IMR-90 (cell line): ENCODE results near the gene DMD. TPM values are rescaled to one million over a fixed set of nuclear protein-coding genes. Genes with fewer than 3 reads are reported as not detected.

Source experiments
- ATAC-seq: fragments of 200-7000 bp; cut with Tn5 transposase; 2 replicates; pipeline ENCODE4 v1.9.1; 2020; ENCODE audit warnings: low read depth, mild to moderate bottlenecking, moderate library complexity
- BruUV-seq: library from RNA; stranded (reverse); fragments of 400-500 nt; replicated peaks from 2 replicates; lab custom pipeline; 2021; lab: Mats Ljungman, UMichigan
- CTCF ChIA-PET: fragments of 300-600 bp; formaldehyde crosslinking; extraction: SDS; loops from one replicate; lab custom pipeline; 2021; ENCODE audit warnings: antibody characterized with exemption; lab: Yijun Ruan, JAX
- POLR2A ChIA-PET: fragments of 300-600 bp; sonication (Branson Sonifier 250); formaldehyde crosslinking; loops from one replicate; lab custom pipeline; 2022; ENCODE audit warnings: antibody characterized with exemption; ENCODE audit not compliant: unreplicated experiment; lab: Charles Lee
- DNase-seq: peaks from one replicate; pipeline ENCODE4 v3.0.0; 2013
- H2AFZ ChIP-seq: replicated peaks from 2 replicates; pipeline ENCODE3; 2013; ENCODE audit warnings: low read length, mild to moderate bottlenecking; ENCODE audit not compliant: poor library complexity
- H2AK5ac ChIP-seq: 2 replicates; pipeline ENCODE4 v1.6.1; 2013; ENCODE audit warnings: low read depth, low read length, inconsistent platforms
- H2AK9ac ChIP-seq: replicated peaks from 2 replicates; pipeline ENCODE3; 2013; ENCODE audit warnings: mild to moderate bottlenecking, low read depth, low read length, moderate library complexity; ENCODE audit not compliant: poor library complexity
- H2BK120ac ChIP-seq: 2 replicates; pipeline ENCODE4 v1.6.1; 2013; ENCODE audit warnings: low read depth, low read length, inconsistent platforms
- H2BK15ac ChIP-seq: 3 replicates; pipeline ENCODE4 v1.6.1; 2013; ENCODE audit warnings: low read depth, low read length, inconsistent platforms
- H2BK20ac ChIP-seq: 2 replicates; pipeline ENCODE4 v1.6.1; 2013; ENCODE audit warnings: low read depth, mild to moderate bottlenecking, inconsistent platforms, low read length, moderate library complexity
- H2BK5ac ChIP-seq: 2 replicates; pipeline ENCODE4 v1.6.1; 2013; ENCODE audit warnings: mild to moderate bottlenecking, low read depth, low read length, inconsistent platforms; ENCODE audit not compliant: poor library complexity, severe bottlenecking
- H3K14ac ChIP-seq: replicated peaks from 2 replicates; pipeline ENCODE4 v1.6.1; 2013; ENCODE audit warnings: low read depth, low read length, inconsistent platforms
- H3K18ac ChIP-seq: 2 replicates; pipeline ENCODE4 v1.6.1; 2013; ENCODE audit warnings: low read depth, low read length, control low read depth
- H3K23ac ChIP-seq: 2 replicates; pipeline ENCODE4 v1.6.1; 2013; ENCODE audit warnings: low read depth, low read length, inconsistent platforms
- H3K27ac ChIP-seq: 2 replicates; pipeline ENCODE4 v1.5.1; 2013; ENCODE audit warnings: mild to moderate bottlenecking, control low read depth, low read length; ENCODE audit not compliant: insufficient read depth
- H3K27me3 ChIP-seq: 2 replicates; pipeline ENCODE4 v1.6.1; 2013; ENCODE audit warnings: low read length; ENCODE audit not compliant: control insufficient read depth, insufficient read depth
- H3K36me3 ChIP-seq: 2 replicates; pipeline ENCODE4 v1.6.1; 2013; ENCODE audit warnings: low read length, mixed read lengths; ENCODE audit not compliant: control insufficient read depth, insufficient read depth
- H3K4ac ChIP-seq: 2 replicates; pipeline ENCODE4 v1.6.1; 2013; ENCODE audit warnings: low read depth, low read length, inconsistent platforms
- H3K4me1 ChIP-seq: 2 replicates; pipeline ENCODE4 v1.6.1; 2013; ENCODE audit warnings: low read length, mixed read lengths; ENCODE audit not compliant: control insufficient read depth, insufficient read depth
- H3K4me2 ChIP-seq: 2 replicates; pipeline ENCODE4 v1.6.1; 2013; ENCODE audit warnings: low read depth, mild to moderate bottlenecking, control low read depth, low read length, moderate library complexity
- H3K4me3 ChIP-seq: 2 replicates; pipeline ENCODE4 v1.5.1; 2013; ENCODE audit warnings: low read depth, mild to moderate bottlenecking, control low read depth, low read length, moderate library complexity; ENCODE audit not compliant: insufficient read depth
- H3K56ac ChIP-seq: 2 replicates; pipeline ENCODE4 v1.6.1; 2013; ENCODE audit warnings: low read length, inconsistent platforms; ENCODE audit not compliant: insufficient read depth; ENCODE audit errors: extremely low read depth
- H3K79me1 ChIP-seq, 2 experiments: 2 replicates each; pipeline ENCODE4 v1.6.1; 2013; ENCODE audit warnings: low read length in 2 of 2, inconsistent platforms in 1 of 2, low read depth in 1 of 2
- H3K9ac ChIP-seq: 2 replicates; pipeline ENCODE4 v1.6.1; 2013; ENCODE audit warnings: low read depth, low read length, control low read depth
- H3K9me1 ChIP-seq: 2 replicates; pipeline ENCODE4 v1.6.1; 2013; ENCODE audit warnings: low read length, inconsistent platforms; ENCODE audit not compliant: insufficient read depth
- H3K9me3 ChIP-seq: 2 replicates; pipeline ENCODE4 v1.6.1; 2013; ENCODE audit warnings: low read length; ENCODE audit not compliant: control insufficient read depth, insufficient read depth
- H4K20me1 ChIP-seq: 2 replicates; pipeline ENCODE4 v1.6.1; 2013; ENCODE audit warnings: low read length, inconsistent platforms; ENCODE audit not compliant: insufficient read depth
- H4K5ac ChIP-seq: 2 replicates; pipeline ENCODE4 v1.6.1; 2013; ENCODE audit warnings: mild to moderate bottlenecking, low read depth, low read length, control low read depth
- H4K8ac ChIP-seq, 2 experiments: 2 replicates each; pipeline ENCODE4 v1.6.1; 2013; ENCODE audit warnings: low read depth in 2 of 2, low read length in 2 of 2, control low read depth in 1 of 2, inconsistent platforms in 1 of 2
- H4K91ac ChIP-seq: 2 replicates; pipeline ENCODE4 v1.6.1; 2013; ENCODE audit warnings: low read depth, low read length, inconsistent platforms; ENCODE audit not compliant: insufficient read depth
- BHLHE40 ChIP-seq: fragments of 150-350 bp; IDR thresholded peaks from 2 replicates; pipeline ENCODE4 v1.6.1; 2016; ENCODE audit warnings: mild to moderate bottlenecking, low read depth, low read length
- CEBPB ChIP-seq: IDR thresholded peaks from 2 replicates; pipeline ENCODE4 v1.6.1; 2012; ENCODE audit warnings: low read depth, low read length, improper control_type of control experiment
- CHD1 ChIP-seq: IDR thresholded peaks from 2 replicates; pipeline ENCODE4 v1.6.1; 2012; ENCODE audit warnings: low read depth, low read length, improper control_type of control experiment
- FOS ChIP-seq: fragments of 150-350 bp; IDR thresholded peaks from 2 replicates; pipeline ENCODE4 v1.6.1; 2016; ENCODE audit warnings: low read depth, low read length
- MAFK ChIP-seq: IDR thresholded peaks from 2 replicates; pipeline ENCODE4 v1.6.1; 2012; ENCODE audit warnings: low read depth, low read length, improper control_type of control experiment
- MXI1 ChIP-seq: IDR thresholded peaks from 2 replicates; pipeline ENCODE4 v1.6.1; 2012; ENCODE audit warnings: low read depth, mild to moderate bottlenecking, low read length, moderate library complexity, borderline replicate concordance
- NFE2L2 ChIP-seq: fragments of 150-350 bp; IDR thresholded peaks from 2 replicates; pipeline ENCODE4 v1.6.1; 2016; ENCODE audit warnings: low read depth, mild to moderate bottlenecking, low read length
- RAD21 ChIP-seq: IDR thresholded peaks from 2 replicates; pipeline ENCODE4 v1.6.1; 2012; ENCODE audit warnings: low read length, improper control_type of control experiment
- RCOR1 ChIP-seq: IDR thresholded peaks from 2 replicates; pipeline ENCODE4 v1.6.1; 2012; ENCODE audit warnings: mild to moderate bottlenecking, low read length, improper control_type of control experiment; ENCODE audit not compliant: insufficient replicate concordance
- RFX5 ChIP-seq: IDR thresholded peaks from 2 replicates; pipeline ENCODE4 v1.8.0; 2012; ENCODE audit warnings: low read depth, mild to moderate bottlenecking, low read length, moderate library complexity
- SMC3 ChIP-seq: fragments of 150-350 bp; IDR thresholded peaks from 2 replicates; pipeline ENCODE4 v1.6.1; 2016; ENCODE audit warnings: low read depth, mild to moderate bottlenecking, antibody characterized with exemption, low read length, moderate library complexity
- WGBS, 2 experiments: methylation state at CpG; one replicate each; pipeline versions ENCODE4 v1.1.5 to v1.1.7; 2013; ENCODE audit warnings: missing lambda C conversion rate in 2 of 2; ENCODE audit not compliant: insufficient read length in 1 of 2; ENCODE audit errors: extremely low coverage in 2 of 2; 5-methylcytosine and 5-hydroxymethylcytosine counted together
- dilution Hi-C: fragments of 300-500 bp; cut with HindIII; formaldehyde crosslinking; loops from one replicate; pipeline ENCODE4 v1.14.3; 2018; ENCODE audit warnings: low sequenced_read_pairs; ENCODE audit not compliant: unreplicated experiment
- in situ Hi-C: fragments of 300-500 bp; cut with MboI; formaldehyde crosslinking; loops from 3 replicates; pipeline ENCODE4 v1.14.3; 2019; ENCODE audit warnings: low sequenced_read_pairs, inconsistent platforms, mixed read lengths
- intact Hi-C: fragments of 100-400 bp; cut with micrococcal nuclease; formaldehyde crosslinking; loops from 2 replicates; pipeline ENCODE4 v1.10.0; 2022
- polyA plus RNA-seq, 3 experiments: library from polyadenylated mRNA; depleted of rRNA; stranded (reverse); fragments of >200 nt; gene quantifications; 2 replicates each; pipeline ENCODE4 v1.2.3, GENCODE V29; 2012; ENCODE audit warnings: low replicate concordance in 1 of 3
- total RNA-seq: library from RNA; depleted of rRNA; stranded (reverse); fragments of >200 nt; gene quantifications from 2 replicates; pipeline ENCODE4 v1.2.3, GENCODE V29; 2012
- TF ChIP-seq, protein P1 (sequence below): fragments of 150-350 bp; IDR thresholded peaks from 2 replicates; pipeline ENCODE4 v1.6.1; 2017; ENCODE audit warnings: mild to moderate bottlenecking, antibody characterized with exemption, low read length, low read depth
- TF ChIP-seq, protein P2 (sequence below): fragments of 150-350 bp; IDR thresholded peaks from 2 replicates; pipeline ENCODE4 v1.6.1; 2016; ENCODE audit warnings: low read depth, mild to moderate bottlenecking, low read length, moderate library complexity, borderline replicate concordance

Gene DMD
- total and polyA plus RNA-seq, 2 of the 4 experiments (the other 2 are of a cell fraction): 6.6 to 11.8 TPM

DNA sequence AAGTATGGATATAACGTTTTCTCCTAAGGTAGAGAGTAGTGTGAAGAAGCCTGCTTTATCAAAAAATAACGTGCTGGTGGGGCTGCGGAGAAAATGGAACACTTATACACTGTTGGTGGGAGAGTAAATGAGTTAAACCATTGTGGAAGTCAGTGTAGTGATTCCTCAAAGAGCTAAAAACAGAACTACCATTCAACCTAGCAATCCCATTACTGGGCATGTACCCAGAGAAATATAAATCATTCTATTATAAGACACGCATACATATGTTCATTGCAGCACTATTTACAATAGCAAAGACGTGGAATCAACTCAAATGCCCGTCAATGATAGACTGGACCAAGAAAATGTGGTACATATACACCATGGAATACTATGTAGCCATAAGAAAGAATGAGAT is 196.4 kb downstream of the DMD start:
- dilution Hi-C loops (no loop called here), in situ Hi-C loops (no loop called here), intact Hi-C loops (no loop called here)
- no peak for TF ChIP-seq FOS
- TF ChIP-seq, protein P1, sequence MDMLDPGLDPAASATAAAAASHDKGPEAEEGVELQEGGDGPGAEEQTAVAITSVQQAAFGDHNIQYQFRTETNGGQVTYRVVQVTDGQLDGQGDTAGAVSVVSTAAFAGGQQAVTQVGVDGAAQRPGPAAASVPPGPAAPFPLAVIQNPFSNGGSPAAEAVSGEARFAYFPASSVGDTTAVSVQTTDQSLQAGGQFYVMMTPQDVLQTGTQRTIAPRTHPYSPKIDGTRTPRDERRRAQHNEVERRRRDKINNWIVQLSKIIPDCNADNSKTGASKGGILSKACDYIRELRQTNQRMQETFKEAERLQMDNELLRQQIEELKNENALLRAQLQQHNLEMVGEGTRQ: no peak
- TF ChIP-seq CEBPB: no peak
- no peak for TF ChIP-seq RCOR1
- TF ChIP-seq NFE2L2: no peak
- no peak for TF ChIP-seq BHLHE40
- no peak for TF ChIP-seq RAD21
- TF ChIP-seq SMC3: no peak
- TF ChIP-seq, protein P2, sequence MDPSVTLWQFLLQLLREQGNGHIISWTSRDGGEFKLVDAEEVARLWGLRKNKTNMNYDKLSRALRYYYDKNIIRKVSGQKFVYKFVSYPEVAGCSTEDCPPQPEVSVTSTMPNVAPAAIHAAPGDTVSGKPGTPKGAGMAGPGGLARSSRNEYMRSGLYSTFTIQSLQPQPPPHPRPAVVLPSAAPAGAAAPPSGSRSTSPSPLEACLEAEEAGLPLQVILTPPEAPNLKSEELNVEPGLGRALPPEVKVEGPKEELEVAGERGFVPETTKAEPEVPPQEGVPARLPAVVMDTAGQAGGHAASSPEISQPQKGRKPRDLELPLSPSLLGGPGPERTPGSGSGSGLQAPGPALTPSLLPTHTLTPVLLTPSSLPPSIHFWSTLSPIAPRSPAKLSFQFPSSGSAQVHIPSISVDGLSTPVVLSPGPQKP: no peak
- TF ChIP-seq MAFK: no peak
- TF ChIP-seq RFX5: no peak
- TF ChIP-seq MXI1: no peak
- TF ChIP-seq CHD1: no peak
- Histone ChIP-seq H3K9me3 (peaks cover 2% of the 10 kb centered on the region; the same call in 1 of the 2 replicates), H3K4ac (no peak overlapping the region), H4K20me1 (no peaks in the 10 kb centered on the region), H4K91ac (no peak overlapping the region), H2AK5ac (no peak overlapping the region), H3K18ac (no peak overlapping the region), H3K27me3 (no peaks in the 10 kb centered on the region), H3K23ac (no peak overlapping the region), H3K79me1 (no peaks in the 10 kb centered on the region), H3K14ac (no peak overlapping the region), H3K36me3 (no peaks in the 10 kb centered on the region), H4K8ac (no peak overlapping the region), H2BK120ac (no peak overlapping the region), H3K4me1 (no peaks in the 10 kb centered on the region), H3K9me1 (no peaks in the 10 kb centered on the region), H3K4me2 (no peak overlapping the region), H3K27ac (no peak overlapping the region), H4K5ac (no peak overlapping the region), H2BK15ac (no peak overlapping the region), H2BK5ac (no peak overlapping the region), H3K4me3 (no peak overlapping the region), H3K9ac (no peak overlapping the region), H2AK9ac (no peak overlapping the region), H3K56ac (no peak overlapping the region), H2AFZ (no peak overlapping the region), H2BK20ac (no peak overlapping the region)
- no TSS peak for BruUV-seq
- ChIA-PET POLR2A (no interaction called here), CTCF (no interaction called here)
- ATAC-seq (no peak), DNase-seq (no peak)
- no CpG with 5 or more reads among the region's 6 CpGs for WGBS, 2 experiments
